ENCODE results near the gene GRIK3. TPM values are rescaled to one million over a fixed set of nuclear protein-coding genes. Genes with fewer than 3 reads are reported as not detected.

Gene GRIK3
- total and polyA plus RNA-seq, 2 of the 8 experiments (the other 6 are each of a cell fraction or from before 2014, with no cell fraction given): 2.1 to 3.4 TPM

GRCh38 chr1:36763771-36764170 is 270.5 kb downstream of the GRIK3 start:
- H3K36me3 ChIP-seq (ENCODE audit: control insufficient read depth in 2 of 4, insufficient read depth in 4 of 4, low read length in 3 of 4): no peaks in the 10 kb centered on the region
- no peaks in the 10 kb centered on the region for H4K20me1 ChIP-seq (replicated peaks in 1 of 2; ENCODE audit: control insufficient read depth in 1 of 2, insufficient read depth in 2 of 2, low read length in 2 of 2)
- H2BK5ac ChIP-seq (ENCODE audit: low read depth, low read length): no peak overlapping the region
- no peak for DNase-seq (ENCODE audit: low read depth in 1 of 2, low spot score in 2 of 2)
- no peak overlapping the region for H3K27ac ChIP-seq (ENCODE audit: low read depth, low read length)
- 86% methylated on average over 10 of the region's 10 CpGs; no CpG with 5 or more reads in 1 of the 2 experiments for WGBS, 2 experiments (ENCODE audit: extremely low coverage in 1 of 2, insufficient coverage in 1 of 2, insufficient read length in 1 of 2, insufficient replicate concordance in 2 of 2, low coverage in 1 of 2, low lambda C conversion rate in 2 of 2, missing lambda C conversion rate in 1 of 2)
- peaks cover 4 to 14% (median 12%) of the 10 kb centered on the region in 4 experiments for H3K4me1 ChIP-seq (replicated peaks in 1 of 4; ENCODE audit: control insufficient read depth in 3 of 4, insufficient read depth in 4 of 4, low read length in 3 of 4)
- 0 out of 2 replicates have a peak overlapping the region, but pooled peaks have one; percentile 80 for H2BK20ac ChIP-seq (ENCODE audit: low read length)
- no peak overlapping the region; the same call in 1 of the 2 replicates for H2BK15ac ChIP-seq (ENCODE audit: low read length)
- H3K4ac ChIP-seq (replicated peaks; ENCODE audit: insufficient read length, low read depth, low read length): no peak overlapping the region
- CTCF ChIA-PET (ENCODE audit: partially characterized antibody): interaction anchor here (1.3 to 1.6 kb wide), 3 partner anchors 19 to 112 kb away, joined by 3 to 7 read pairs (median 3); no protein-coding TSS in a partner anchor
- FAIRE-seq: no peak
- no peak overlapping the region for H3K14ac ChIP-seq (ENCODE audit: insufficient read length)
- H2BK12ac ChIP-seq (ENCODE audit: low read depth, low read length): 0 out of 2 replicates have a peak overlapping the region, but pooled peaks have one; percentile 39
- H3K56ac ChIP-seq (replicated peaks; ENCODE audit: insufficient read length, low read depth, low read length): no peak overlapping the region
- H3K9ac ChIP-seq (replicated peaks in 1 of 4; ENCODE audit: extremely low read depth in 1 of 4, low read depth in 3 of 4, low read length in 3 of 4): no peak overlapping the region
- H4K8ac ChIP-seq (ENCODE audit: extremely low read depth, insufficient read depth, low read length): no peak overlapping the region
- no peak overlapping the region for H3K18ac ChIP-seq (ENCODE audit: extremely low read depth, low read length)
- H2AFZ ChIP-seq (ENCODE audit: low read length): no peak overlapping the region
- no peaks in the 10 kb centered on the region for H3K27me3 ChIP-seq (replicated peaks in 1 of 4; ENCODE audit: control insufficient read depth in 3 of 4, extremely low read depth in 1 of 4, insufficient read depth in 3 of 4, low read length in 3 of 4)
- H3K23ac ChIP-seq (ENCODE audit: insufficient read length): no peak overlapping the region
- H2AK5ac ChIP-seq (ENCODE audit: low read depth, low read length): 0 out of 2 replicates have a peak overlapping the region, but pooled peaks have one; percentile 65
- no peaks in the 10 kb centered on the region for H3K79me1 ChIP-seq (ENCODE audit: low read depth, low read length)
- H4K5ac ChIP-seq (ENCODE audit: insufficient read length, low read depth, low read length): no peak overlapping the region
- H3K79me2 ChIP-seq (ENCODE audit: control insufficient read depth in 1 of 2, insufficient read depth in 2 of 2, low read length in 2 of 2): no peaks in the 10 kb centered on the region
- POLR2A ChIA-PET (ENCODE audit: partially characterized antibody): interaction anchor here (1.7 kb wide), 1 partner anchor 15 kb away, joined by 4 read pairs; no protein-coding TSS in a partner anchor
- peaks cover 6% of the 10 kb centered on the region; the same call in 1 of the 2 replicates for H3K23me2 ChIP-seq (ENCODE audit: low read depth, low read length)
- peaks cover 3% of the 10 kb centered on the region in 2 experiments; a peak in 2 of 4 replicates for H3K9me3 ChIP-seq (ENCODE audit: insufficient read depth in 2 of 2, low read depth in 1 of 2, low read length in 1 of 2)
- H2BK120ac ChIP-seq (replicated peaks; ENCODE audit: low read depth, low read length): no peak overlapping the region
- no peak for TF ChIP-seq KDM1A (IDR thresholded peaks at IDR 0.05; ENCODE audit: borderline replicate concordance, low read length)
- no peak for TF ChIP-seq SIRT6 (IDR thresholded peaks at IDR 0.05; ENCODE audit: low read length)
- TF ChIP-seq JUN (IDR thresholded peaks at IDR 0.05; ENCODE audit: low read depth, low read length): no peak
- no peak for TF ChIP-seq CTBP2 (IDR thresholded peaks at IDR 0.05; ENCODE audit: borderline replicate concordance, insufficient read depth, insufficient read length, low read length)
- no peak for TF ChIP-seq SP2 (IDR thresholded peaks at IDR 0.05; ENCODE audit: low read length)
- no peak for TF ChIP-seq HDAC6 (IDR thresholded peaks at IDR 0.05; ENCODE audit: low read depth, low read length)
- TF ChIP-seq MAFK (IDR thresholded peaks at IDR 0.05; ENCODE audit: low read depth, low read length): no peak
- TF ChIP-seq TAF7 (optimal IDR thresholded peaks at IDR 0.05; ENCODE audit: borderline replicate concordance, low read depth, low read length): no peak
- TF ChIP-seq SUZ12 (IDR thresholded peaks at IDR 0.05; ENCODE audit: low read length): no peak
- TF ChIP-seq RFX5 (IDR thresholded peaks at IDR 0.05; ENCODE audit: borderline replicate concordance, low read depth, low read length): no peak
- no peak for TF ChIP-seq SIX5 (IDR thresholded peaks at IDR 0.05; ENCODE audit: low read depth, low read length)
- TF ChIP-seq CEBPB (IDR thresholded peaks at IDR 0.05; ENCODE audit: low read depth, low read length): no peak
- TF ChIP-seq HDAC2 (IDR thresholded peaks at IDR 0.05; ENCODE audit: borderline replicate concordance in 1 of 2, low read depth in 2 of 2, low read length in 2 of 2): no peak
- TF ChIP-seq BRCA1 (IDR thresholded peaks at IDR 0.05; ENCODE audit: low read depth, low read length): no peak
- no peak overlapping the region for H3K4me2 ChIP-seq (ENCODE audit: insufficient read depth in 1 of 2, low read depth in 2 of 2, low read length in 2 of 2)
- H3K4me3 ChIP-seq (ENCODE audit: extremely low read depth in 1 of 4, insufficient read depth in 2 of 4, low read depth in 3 of 4, low read length in 4 of 4): no peak overlapping the region
- no peak overlapping the region for H4K91ac ChIP-seq (replicated peaks; ENCODE audit: insufficient read length, low read length)
